SJSA1 (cell line): ENCODE measurements around the gene TWIST2. TPM values are rescaled to one million over a fixed set of nuclear protein-coding genes. Genes with fewer than 3 reads are reported as not detected.

Experiments
- DNase-seq, 2 experiments: peaks; one replicate each; pipeline ENCODE4 v3.0.0-alpha.2; 2015 to 2020; ENCODE audit warnings: low spot score in 2 of 2, low read depth in 1 of 2
- H3K27ac ChIP-seq: fragments of 250-450 bp; sonication (Bioruptor Pico); 2 replicates; pipeline ENCODE4 v1.5.1; 2020; ENCODE audit warnings: mild to moderate bottlenecking, moderate library complexity
- H3K27me3 ChIP-seq: fragments of 250-450 bp; sonication (Bioruptor Pico); replicated peaks from 2 replicates; pipeline ENCODE4 v1.5.1; 2020; ENCODE audit warnings: mild to moderate bottlenecking, moderate library complexity
- H3K36me3 ChIP-seq: fragments of 250-450 bp; sonication (Bioruptor Pico); 2 replicates; pipeline ENCODE4 v1.5.1; 2020; ENCODE audit warnings: mild to moderate bottlenecking
- H3K4me1 ChIP-seq: fragments of 250-450 bp; sonication (Bioruptor Pico); replicated peaks from 2 replicates; pipeline ENCODE4 v1.6.1; 2021; ENCODE audit warnings: mild to moderate bottlenecking
- H3K4me3 ChIP-seq: fragments of 250-450 bp; sonication (Bioruptor Pico); 2 replicates; pipeline ENCODE4 v1.5.1; 2020; ENCODE audit warnings: mild to moderate bottlenecking
- H3K9me3 ChIP-seq: fragments of 250-450 bp; sonication (Bioruptor Pico); replicated peaks from 2 replicates; pipeline ENCODE4 v1.5.1; 2020; ENCODE audit warnings: mild to moderate bottlenecking
- total RNA-seq: library from RNA; depleted of rRNA; stranded (reverse); fragments of >200 nt; shearing (Covaris generic); gene quantifications from 2 replicates; pipeline ENCODE4 v1.2.3, GENCODE V29; 2014

Gene TWIST2
- total RNA-seq, 1 experiment from 2014 or later: 32.6 TPM

- Histone ChIP-seq H3K9me3 (no peaks in the 10 kb centered on the region), H3K4me1 (peaks cover 8% of the 10 kb centered on the region; the same call in 1 of the 2 replicates), H3K4me3 (no peak overlapping the region), H3K36me3 (no peaks in the 10 kb centered on the region), H3K27me3 (no peaks in the 10 kb centered on the region), H3K27ac (no peak overlapping the region)
- DNase-seq: no peak
Observed at GRCh38 chr2:238818561-238818960, 29.3 kb upstream of the TWIST2 start.

DNA sequence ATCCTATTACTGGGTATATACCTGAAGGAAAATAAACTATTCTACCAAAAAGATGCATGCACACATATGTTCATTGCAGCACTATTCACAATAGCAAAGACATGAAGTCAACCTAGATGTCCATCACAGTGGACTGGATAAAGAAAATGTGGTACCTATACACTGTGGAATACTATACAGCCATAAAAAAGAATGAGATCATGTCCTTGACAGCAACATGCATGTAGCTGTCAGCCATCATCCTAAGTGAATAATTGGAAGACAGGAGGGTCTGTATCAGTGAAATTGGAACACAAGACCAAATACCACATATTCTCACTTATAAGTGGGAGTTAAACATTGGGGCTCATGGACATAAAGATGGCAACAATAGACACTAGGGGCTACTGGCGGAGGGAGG lies 27.7 kb upstream of the TWIST2 start:
- Histone ChIP-seq H3K9me3 (0 out of 2 replicates have a peak, but pooled peaks cover 3% of the 10 kb centered on the region), H3K27me3 (no peaks in the 10 kb centered on the region), H3K4me1 (peaks cover 8% of the 10 kb centered on the region; the same call in 1 of the 2 replicates), H3K27ac (no peak overlapping the region), H3K36me3 (no peaks in the 10 kb centered on the region), H3K4me3 (no peak overlapping the region)
- DNase-seq: no peak

GRCh38 chr2:238820916-238821315 lies 27.0 kb upstream of the TWIST2 start:
- Histone ChIP-seq H3K9me3 (0 out of 2 replicates have a peak, but pooled peaks cover 3% of the 10 kb centered on the region), H3K36me3 (no peaks in the 10 kb centered on the region), H3K4me3 (no peak overlapping the region), H3K27ac (no peak overlapping the region), H3K27me3 (no peaks in the 10 kb centered on the region), H3K4me1 (peaks cover 8% of the 10 kb centered on the region; the same call in 1 of the 2 replicates)
- DNase-seq: no peak

- no peak overlapping the region for H3K27ac ChIP-seq
- H3K27me3 ChIP-seq: no peaks in the 10 kb centered on the region
- H3K4me3 ChIP-seq: no peak overlapping the region
- no peaks in the 10 kb centered on the region for H3K36me3 ChIP-seq
- DNase-seq: peak in 1 of 2 experiments; percentile 21
- H3K9me3 ChIP-seq: 0 out of 2 replicates have a peak, but pooled peaks cover 3% of the 10 kb centered on the region
- H3K4me1 ChIP-seq: peaks cover 8% of the 10 kb centered on the region; the same call in 1 of the 2 replicates
Observed at GRCh38 chr2:238821391-238821790, 26.5 kb upstream of the TWIST2 start.

GRCh38 chr2:238821944-238822670 lies 25.8 kb upstream of the TWIST2 start:
- no peak for DNase-seq
- no peaks in the 10 kb centered on the region for H3K36me3 ChIP-seq
- H3K4me3 ChIP-seq: no peak overlapping the region
- H3K27me3 ChIP-seq: no peaks in the 10 kb centered on the region
- 0 out of 2 replicates have a peak, but pooled peaks cover 3% of the 10 kb centered on the region for H3K9me3 ChIP-seq
- no peak overlapping the region for H3K27ac ChIP-seq
- H3K4me1 ChIP-seq: peaks cover 8% of the 10 kb centered on the region; the same call in 1 of the 2 replicates

DNA sequence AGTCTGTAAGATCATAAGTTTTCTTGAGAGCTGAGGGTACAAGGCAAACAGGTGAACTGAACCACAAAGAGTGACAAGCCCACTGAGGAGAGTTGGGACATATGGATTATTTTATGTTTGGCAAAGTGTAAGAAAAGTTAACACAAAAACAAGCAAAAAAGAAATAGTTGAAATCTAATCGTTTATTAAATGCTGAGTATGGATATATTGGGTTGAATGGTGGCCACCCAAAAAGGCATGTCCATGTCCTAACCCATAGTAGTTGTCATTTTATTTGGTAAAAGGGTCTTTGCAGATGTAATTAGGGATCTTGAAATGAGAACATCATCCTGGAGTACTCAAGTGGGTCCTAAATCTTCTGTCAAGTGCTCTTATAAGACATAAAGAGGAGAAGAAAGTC lies 24.9 kb upstream of the TWIST2 start:
- no peaks in the 10 kb centered on the region for H3K36me3 ChIP-seq
- H3K27me3 ChIP-seq: no peaks in the 10 kb centered on the region
- H3K9me3 ChIP-seq: 0 out of 2 replicates have a peak, but pooled peaks cover 3% of the 10 kb centered on the region
- H3K27ac ChIP-seq: no peak overlapping the region
- H3K4me3 ChIP-seq: no peak overlapping the region
- no peak for DNase-seq
- H3K4me1 ChIP-seq: peaks cover 8% of the 10 kb centered on the region; the same call in 1 of the 2 replicates

DNA sequence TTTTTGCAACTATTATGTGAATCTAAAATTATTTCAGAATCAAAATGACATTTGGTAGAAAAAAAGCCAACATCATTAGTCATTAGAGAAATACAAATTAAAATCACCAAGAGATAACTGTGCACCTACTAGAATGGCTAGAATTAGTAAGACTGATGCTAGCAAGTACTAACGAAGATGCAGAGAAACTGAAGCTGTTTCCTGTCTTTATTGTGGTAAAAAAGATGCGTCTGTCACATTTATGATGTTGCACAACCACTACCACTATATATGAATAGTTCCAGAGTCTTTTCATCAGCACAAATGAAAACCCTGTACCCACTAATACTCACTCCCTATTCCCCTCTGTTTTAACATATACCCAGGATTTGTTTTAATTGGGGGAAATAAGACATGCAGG lies 16.7 kb upstream of the TWIST2 start:
- no peak for DNase-seq
- H3K9me3 ChIP-seq: no peaks in the 10 kb centered on the region
- H3K4me1 ChIP-seq: no peaks in the 10 kb centered on the region
- H3K27me3 ChIP-seq: peaks cover 8% of the 10 kb centered on the region; the same call in 1 of the 2 replicates
- no peak overlapping the region for H3K27ac ChIP-seq
- H3K4me3 ChIP-seq: no peak overlapping the region
- H3K36me3 ChIP-seq: no peaks in the 10 kb centered on the region

GRCh38 chr2:238834982-238835381 lies 12.9 kb upstream of the TWIST2 start:
- Histone ChIP-seq H3K27ac (no peak overlapping the region), H3K9me3 (no peaks in the 10 kb centered on the region), H3K27me3 (peaks cover 8% of the 10 kb centered on the region; the same call in 1 of the 2 replicates), H3K36me3 (no peaks in the 10 kb centered on the region), H3K4me3 (no peak overlapping the region), H3K4me1 (no peaks in the 10 kb centered on the region)
- no peak for DNase-seq

DNA sequence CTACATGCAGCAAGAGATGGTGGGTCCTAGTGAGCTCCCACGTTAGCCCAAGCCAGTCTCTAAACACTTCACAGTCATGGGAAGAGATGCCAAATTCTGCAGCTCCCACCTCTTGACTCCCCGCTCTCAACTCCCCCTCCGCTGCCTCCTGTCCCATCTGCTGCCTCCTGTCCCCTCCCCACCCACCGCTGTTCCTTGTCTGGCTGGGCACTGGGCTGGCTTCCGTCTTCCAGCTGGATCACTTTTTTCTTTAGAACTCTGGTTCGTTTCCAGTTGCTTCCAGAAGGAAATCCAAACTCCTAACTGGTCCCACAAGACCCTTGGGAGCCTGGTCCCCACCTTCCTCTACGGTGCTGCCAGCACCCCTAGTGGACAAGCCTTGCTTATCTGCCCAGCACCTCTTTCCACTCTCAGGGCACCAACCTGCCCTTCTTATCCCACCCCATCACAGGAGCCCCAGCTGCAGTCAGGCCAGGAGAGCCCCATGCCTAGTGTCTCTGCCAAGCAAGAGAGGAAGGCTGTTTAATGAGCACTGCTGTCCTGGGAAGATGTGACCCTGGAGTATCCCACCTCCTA lies 12.1 kb upstream of the TWIST2 start:
- H3K36me3 ChIP-seq: no peaks in the 10 kb centered on the region
- H3K27me3 ChIP-seq: peaks cover 8% of the 10 kb centered on the region; the same call in 1 of the 2 replicates
- no peak overlapping the region for H3K27ac ChIP-seq
- no peak for DNase-seq
- no peak overlapping the region for H3K4me3 ChIP-seq
- H3K4me1 ChIP-seq: no peaks in the 10 kb centered on the region
- no peaks in the 10 kb centered on the region for H3K9me3 ChIP-seq

DNA sequence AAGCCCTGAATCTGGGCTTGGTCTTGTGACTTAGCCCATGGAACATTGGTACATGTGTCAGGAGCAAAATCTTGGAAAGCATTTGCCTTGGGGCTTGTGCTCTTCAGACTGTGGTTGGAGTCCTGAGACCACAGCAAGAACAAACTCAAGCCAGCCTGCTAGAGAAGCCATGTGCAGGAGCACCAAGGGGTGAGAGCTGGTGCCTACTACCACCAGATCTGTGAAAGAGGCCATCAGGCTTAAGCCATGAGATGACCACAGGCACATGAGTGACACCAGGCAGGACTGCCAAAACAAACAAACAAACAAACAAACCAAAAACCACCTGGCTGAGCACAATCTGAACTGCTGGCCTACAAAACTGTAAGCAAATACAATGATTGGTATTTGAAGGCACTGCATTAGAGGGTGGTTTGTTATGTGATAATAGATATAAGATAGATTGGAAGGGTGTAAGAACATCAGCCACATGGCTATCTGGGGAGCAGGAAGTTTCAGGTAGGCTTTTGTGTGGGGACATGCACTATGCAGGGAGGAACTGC lies 9.0 kb upstream of the TWIST2 start:
- H3K27me3 ChIP-seq: no peaks in the 10 kb centered on the region

DNA sequence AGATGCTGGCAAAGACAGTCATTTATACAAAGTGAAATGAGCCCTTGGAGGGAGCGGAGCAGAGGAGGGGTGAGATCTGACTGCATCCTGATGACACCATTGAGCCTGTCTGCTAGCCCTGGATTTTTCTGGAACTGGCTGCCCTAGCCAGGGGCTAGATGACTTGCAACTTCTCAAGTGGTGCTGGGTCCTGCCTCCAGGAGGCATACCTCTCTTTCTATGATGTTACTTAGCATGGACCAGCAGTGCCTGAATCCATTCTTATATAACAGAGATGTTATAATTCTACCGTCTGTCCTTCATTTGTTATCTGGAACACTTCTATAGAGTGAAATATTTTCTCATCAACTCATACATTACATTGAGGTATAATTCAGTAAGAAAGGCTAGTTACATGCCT lies 8.5 kb upstream of the TWIST2 start:
- Histone ChIP-seq H3K9me3 (no peaks in the 10 kb centered on the region), H3K4me3 (no peak overlapping the region), H3K27me3 (no peaks in the 10 kb centered on the region), H3K27ac (no peak overlapping the region), H3K36me3 (no peaks in the 10 kb centered on the region), H3K4me1 (no peaks in the 10 kb centered on the region)
- no peak for DNase-seq

More for the DNA sequence above, 9.0 kb upstream of the TWIST2 start:
- H3K36me3 ChIP-seq: no peaks in the 10 kb centered on the region
- no peak overlapping the region for H3K27ac ChIP-seq
- H3K9me3 ChIP-seq: no peaks in the 10 kb centered on the region
- H3K4me1 ChIP-seq: no peaks in the 10 kb centered on the region
- H3K4me3 ChIP-seq: no peak overlapping the region
- DNase-seq: no peak

GRCh38 chr2:238841542-238842164 lies 6.2 kb upstream of the TWIST2 start:
- Histone ChIP-seq H3K4me3 (no peak overlapping the region), H3K9me3 (no peaks in the 10 kb centered on the region), H3K27me3 (no peaks in the 10 kb centered on the region), H3K27ac (no peak overlapping the region), H3K36me3 (no peaks in the 10 kb centered on the region), H3K4me1 (no peaks in the 10 kb centered on the region)
- no peak for DNase-seq

DNA sequence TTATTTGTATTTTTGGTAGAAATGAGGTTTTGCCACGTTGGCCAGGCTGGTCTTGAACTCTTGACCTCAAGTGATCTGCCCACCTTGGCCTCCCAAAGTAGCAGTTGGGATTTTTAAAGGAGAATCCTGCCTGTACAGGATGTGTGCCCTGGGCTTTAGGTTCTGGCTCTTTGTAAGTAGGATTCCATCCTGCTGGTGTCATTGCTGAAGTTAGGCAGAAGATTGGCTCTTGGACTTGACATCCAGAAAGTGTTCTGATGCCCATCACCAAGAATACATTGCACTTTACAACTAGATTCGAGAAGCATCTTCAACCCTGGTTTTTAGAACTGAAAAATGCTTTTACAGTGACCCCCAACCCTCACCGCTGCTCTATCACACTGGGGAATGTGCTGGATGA lies 4.4 kb upstream of the TWIST2 start:
- no peak for DNase-seq
- Histone ChIP-seq H3K4me1 (peaks cover 12% of the 10 kb centered on the region), H3K27me3 (no peaks in the 10 kb centered on the region), H3K27ac (no peak overlapping the region), H3K4me3 (no peak overlapping the region), H3K9me3 (no peaks in the 10 kb centered on the region), H3K36me3 (no peaks in the 10 kb centered on the region)
